ENCODE measurements around the gene NHS.

Gene NHS

DNA sequence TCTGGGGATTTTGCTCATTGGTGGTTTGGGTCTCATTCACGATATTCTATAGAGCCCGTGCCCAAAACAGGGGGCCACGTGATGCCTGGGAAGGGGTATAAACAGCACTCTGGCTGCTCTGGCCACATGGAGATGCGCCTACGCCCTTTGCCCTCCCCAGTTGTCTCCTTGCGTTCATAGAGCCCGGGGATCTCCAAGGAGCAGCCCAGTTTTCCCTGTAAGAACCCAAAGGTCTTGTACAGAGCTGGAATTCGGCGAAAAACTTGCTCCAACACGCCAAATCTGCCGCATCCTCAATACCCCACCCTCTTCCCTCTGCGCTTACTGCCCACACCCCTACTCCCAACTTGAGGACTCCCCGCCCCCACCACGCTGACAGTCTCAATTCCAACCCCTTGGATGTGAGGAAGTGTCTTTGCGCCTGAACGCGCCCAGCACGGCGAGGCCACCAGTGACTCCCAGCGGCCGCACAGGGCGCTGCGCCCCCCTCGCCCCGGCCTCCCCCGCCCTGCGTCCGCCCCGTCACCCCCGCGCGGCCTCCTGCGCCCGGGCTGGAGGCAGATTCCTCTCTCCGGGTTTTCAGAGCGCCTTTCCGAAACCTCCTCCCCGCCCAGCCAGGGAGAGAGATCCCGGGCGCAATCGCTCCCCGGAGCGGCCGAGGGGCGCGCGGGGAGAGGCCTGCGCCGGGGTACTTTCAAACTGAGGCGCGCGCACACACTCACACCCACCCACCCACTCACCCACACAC lies at the start of gene NHS:
TSS of gene NHS (plus strand) at position 582 of the 748 bp plus-strand sequence. CDS start 558 bp downstream, outside the sequence.
- in situ Hi-C loops (cut with HindIII; ENCODE audit: low pct_ligation_motif_present, low sequenced_read_pairs) = no loop called here
- Histone ChIP-seq H3K4me3 (ENCODE audit: low read depth, low read length) (peak within 1 kb of the TSS; percentile 66), H3K27me3 (replicated peaks) (no peaks in the 10 kb centered on the region), H3K27ac (peak within 1 kb of the TSS; percentile 46), H3K36me3 (replicated peaks) (no peaks in the 10 kb centered on the region)
- peak; percentile 56 for DNase-seq
- TF ChIP-seq, protein P1, sequence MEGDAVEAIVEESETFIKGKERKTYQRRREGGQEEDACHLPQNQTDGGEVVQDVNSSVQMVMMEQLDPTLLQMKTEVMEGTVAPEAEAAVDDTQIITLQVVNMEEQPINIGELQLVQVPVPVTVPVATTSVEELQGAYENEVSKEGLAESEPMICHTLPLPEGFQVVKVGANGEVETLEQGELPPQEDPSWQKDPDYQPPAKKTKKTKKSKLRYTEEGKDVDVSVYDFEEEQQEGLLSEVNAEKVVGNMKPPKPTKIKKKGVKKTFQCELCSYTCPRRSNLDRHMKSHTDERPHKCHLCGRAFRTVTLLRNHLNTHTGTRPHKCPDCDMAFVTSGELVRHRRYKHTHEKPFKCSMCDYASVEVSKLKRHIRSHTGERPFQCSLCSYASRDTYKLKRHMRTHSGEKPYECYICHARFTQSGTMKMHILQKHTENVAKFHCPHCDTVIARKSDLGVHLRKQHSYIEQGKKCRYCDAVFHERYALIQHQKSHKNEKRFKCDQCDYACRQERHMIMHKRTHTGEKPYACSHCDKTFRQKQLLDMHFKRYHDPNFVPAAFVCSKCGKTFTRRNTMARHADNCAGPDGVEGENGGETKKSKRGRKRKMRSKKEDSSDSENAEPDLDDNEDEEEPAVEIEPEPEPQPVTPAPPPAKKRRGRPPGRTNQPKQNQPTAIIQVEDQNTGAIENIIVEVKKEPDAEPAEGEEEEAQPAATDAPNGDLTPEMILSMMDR (IDR thresholded peaks at IDR 0.05; ENCODE audit: low read depth, low read length, missing control alignments) = peak; percentile 51

DNA sequence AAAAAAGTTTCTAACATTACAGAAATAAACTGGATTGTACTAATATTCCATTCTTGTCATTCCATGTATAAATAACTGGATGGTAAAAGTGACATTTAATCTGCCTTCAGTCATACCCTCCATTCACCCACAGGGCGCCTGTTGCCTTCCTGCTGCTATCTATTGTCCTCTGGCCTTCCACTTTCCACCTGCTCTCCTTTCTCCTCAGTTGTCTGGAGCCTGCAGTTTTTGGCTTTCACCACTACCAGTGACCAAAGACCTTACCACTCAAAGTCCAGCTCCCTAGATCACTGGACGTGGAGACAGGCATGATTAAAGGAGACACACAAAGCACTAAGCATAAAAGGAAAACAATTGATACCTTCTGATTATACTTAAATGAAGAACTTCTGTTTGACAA lies 46.2 kb upstream of the NHS start:
- TF ChIP-seq, protein P1 (IDR thresholded peaks at IDR 0.05; ENCODE audit: low read depth, low read length, missing control alignments) = no peak
- no peaks in the 10 kb centered on the region for H3K27me3 ChIP-seq (replicated peaks)
- H3K36me3 ChIP-seq (replicated peaks) = no peaks in the 10 kb centered on the region
- H3K27ac ChIP-seq = no peak overlapping the region
- no peak for DNase-seq
- in situ Hi-C loops (cut with HindIII; ENCODE audit: low pct_ligation_motif_present, low sequenced_read_pairs) = no loop called here
- H3K4me3 ChIP-seq (ENCODE audit: low read depth, low read length) = no peak overlapping the region

DNA sequence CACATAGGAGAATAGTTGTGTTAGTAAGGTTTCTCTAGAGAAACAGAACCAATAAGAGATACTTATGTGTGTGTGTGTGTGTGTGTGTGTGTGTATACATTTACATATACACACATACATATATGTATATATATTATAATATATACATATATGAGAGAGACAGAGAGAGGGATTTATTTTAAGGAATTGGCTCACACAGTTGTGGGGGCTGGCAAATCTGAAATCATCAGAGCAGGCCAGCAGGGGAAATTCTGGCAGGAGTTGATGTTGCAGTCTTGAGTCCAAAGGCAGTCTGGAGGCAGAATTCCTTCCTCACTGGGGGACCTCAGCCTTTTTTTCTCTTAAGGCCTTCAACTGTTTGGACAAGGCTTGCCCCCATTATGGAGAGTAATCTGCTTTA lies 38.6 kb upstream of the NHS start:
- no peak for DNase-seq
- no peaks in the 10 kb centered on the region for H3K36me3 ChIP-seq (replicated peaks)
- no peak overlapping the region for H3K4me3 ChIP-seq (ENCODE audit: low read depth, low read length)
- TF ChIP-seq, protein P1 (IDR thresholded peaks at IDR 0.05; ENCODE audit: low read depth, low read length, missing control alignments) = no peak
- in situ Hi-C loops (cut with HindIII; ENCODE audit: low pct_ligation_motif_present, low sequenced_read_pairs) = no loop called here
- no peaks in the 10 kb centered on the region for H3K27me3 ChIP-seq (replicated peaks)
- H3K27ac ChIP-seq = no peak overlapping the region

DNA sequence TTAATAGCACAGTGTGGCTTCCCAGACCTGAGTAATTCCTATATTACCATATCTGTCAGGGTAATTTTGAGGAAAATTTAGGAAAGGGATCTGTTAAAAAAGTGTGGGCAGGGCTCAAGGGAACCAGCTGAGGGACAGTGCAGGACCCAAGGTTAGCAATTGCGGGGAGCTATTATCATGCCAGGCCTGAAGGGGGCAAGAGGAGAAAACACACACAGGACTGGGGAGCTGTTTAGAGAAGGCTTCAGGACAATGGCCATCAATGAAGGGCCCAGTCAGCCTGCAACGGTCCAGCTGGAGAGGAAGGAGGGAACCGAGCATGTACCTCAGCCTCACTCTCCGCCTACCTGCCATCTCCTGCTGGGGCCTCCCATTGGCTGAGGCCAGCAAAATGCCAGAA lies 19.0 kb upstream of the NHS start:
- TF ChIP-seq, protein P1 (IDR thresholded peaks at IDR 0.05; ENCODE audit: low read depth, low read length, missing control alignments) = peak; percentile 4

DNA sequence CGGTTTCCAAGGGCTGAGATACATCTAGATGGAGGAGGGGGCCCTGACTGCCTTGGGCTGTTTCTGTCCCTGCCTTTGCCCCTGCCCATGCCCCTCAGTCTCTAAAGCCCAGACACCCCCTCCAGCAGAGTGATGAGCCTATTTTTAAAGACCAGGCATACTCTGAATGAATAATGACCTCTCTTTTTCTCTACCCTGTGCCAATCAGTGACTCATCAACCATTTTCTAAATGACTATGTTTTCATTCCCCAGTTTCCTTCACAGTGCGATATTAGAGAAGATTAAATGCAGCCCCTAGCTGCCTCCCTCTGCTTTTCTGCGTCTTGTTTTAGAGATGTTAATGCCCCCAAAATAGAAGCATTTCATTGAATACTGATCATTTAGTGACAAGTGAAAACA lies 15.5 kb upstream of the NHS start:
- DNase-seq = no peak
- in situ Hi-C loops (cut with HindIII; ENCODE audit: low pct_ligation_motif_present, low sequenced_read_pairs) = no loop called here

More for the DNA sequence above, 19.0 kb upstream of the NHS start:
- Histone ChIP-seq H3K27me3 (replicated peaks) (no peaks in the 10 kb centered on the region), H3K4me3 (ENCODE audit: low read depth, low read length) (no peak overlapping the region), H3K36me3 (replicated peaks) (no peaks in the 10 kb centered on the region), H3K27ac (no peak overlapping the region)
- DNase-seq = no peak
- in situ Hi-C loops (cut with HindIII; ENCODE audit: low pct_ligation_motif_present, low sequenced_read_pairs) = no loop called here

More for the DNA sequence above, 15.5 kb upstream of the NHS start:
- Histone ChIP-seq H3K4me3 (ENCODE audit: low read depth, low read length) (no peak overlapping the region), H3K36me3 (replicated peaks) (no peaks in the 10 kb centered on the region), H3K27me3 (replicated peaks) (no peaks in the 10 kb centered on the region), H3K27ac (no peak overlapping the region)
- TF ChIP-seq, protein P1 (IDR thresholded peaks at IDR 0.05; ENCODE audit: low read depth, low read length, missing control alignments) = no peak

Measured in brain microvascular endothelial cell (primary cell).